ENCODE measurements around the gene TNFAIP8L2.
"Not testable (repeated sequence)": the region's sequence is repeated elsewhere in the genome, so short reads cannot be mapped to it uniquely, and the experiment has no call there.

Gene TNFAIP8L2

DNA sequence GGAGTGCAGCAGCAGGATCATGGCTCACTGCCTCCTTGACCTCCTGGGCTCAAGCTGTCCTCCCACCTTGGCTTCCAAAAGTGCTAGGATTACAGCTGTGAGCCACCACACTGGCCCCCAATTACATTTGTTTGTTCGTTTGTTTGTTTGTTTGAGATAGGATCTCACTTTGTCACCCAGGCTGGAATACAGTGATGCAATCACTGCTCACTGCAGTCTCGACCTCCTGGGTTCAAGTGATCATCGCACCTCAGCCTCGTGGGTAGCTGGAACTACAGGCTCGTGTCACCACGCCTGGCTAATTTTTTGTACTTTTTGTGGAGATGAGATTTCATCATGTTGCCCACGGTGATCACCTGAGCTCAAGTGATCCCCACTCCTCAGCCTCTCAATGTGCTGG lies 35.6 kb downstream of the TNFAIP8L2 start:
- no peak overlapping the region for H3K27ac ChIP-seq (ENCODE audit: low read length)
- no peaks in the 10 kb centered on the region for H3K27me3 ChIP-seq (ENCODE audit: control insufficient read depth in 1 of 2, insufficient read depth in 2 of 2, low read length in 2 of 2)
- peaks cover 16% of the 10 kb centered on the region for H3K4me1 ChIP-seq (ENCODE audit: control insufficient read depth, insufficient read depth, low read length)
- no peak overlapping the region for H3K4me3 ChIP-seq (ENCODE audit: low read length in 2 of 2)
- no peaks in the 10 kb centered on the region for H3K9me3 ChIP-seq (ENCODE audit: control insufficient read depth in 2 of 2, low read length in 2 of 2)
- no peaks in the 10 kb centered on the region for H3K36me3 ChIP-seq (ENCODE audit: control insufficient read depth in 2 of 2, insufficient read depth in 2 of 2, low read length in 2 of 2)
- no peak overlapping the region for H3K9ac ChIP-seq (ENCODE audit: low read length in 2 of 2)

GRCh38 chr1:151193304-151193703 lies 36.9 kb downstream of the TNFAIP8L2 start:
- H3K4me3 ChIP-seq (ENCODE audit: low read length in 2 of 2) = no peak overlapping the region
- peaks cover 19% of the 10 kb centered on the region for H3K4me1 ChIP-seq (ENCODE audit: control insufficient read depth, insufficient read depth, low read length)
- H3K36me3 ChIP-seq (ENCODE audit: control insufficient read depth in 2 of 2, insufficient read depth in 2 of 2, low read length in 2 of 2) = no peaks in the 10 kb centered on the region
- H3K9ac ChIP-seq (ENCODE audit: low read length in 2 of 2) = no peak overlapping the region
- no peaks in the 10 kb centered on the region for H3K27me3 ChIP-seq (ENCODE audit: control insufficient read depth in 1 of 2, insufficient read depth in 2 of 2, low read length in 2 of 2)
- H3K9me3 ChIP-seq (ENCODE audit: control insufficient read depth in 2 of 2, low read length in 2 of 2) = no peaks in the 10 kb centered on the region
- no peak overlapping the region for H3K27ac ChIP-seq (ENCODE audit: low read length)

DNA sequence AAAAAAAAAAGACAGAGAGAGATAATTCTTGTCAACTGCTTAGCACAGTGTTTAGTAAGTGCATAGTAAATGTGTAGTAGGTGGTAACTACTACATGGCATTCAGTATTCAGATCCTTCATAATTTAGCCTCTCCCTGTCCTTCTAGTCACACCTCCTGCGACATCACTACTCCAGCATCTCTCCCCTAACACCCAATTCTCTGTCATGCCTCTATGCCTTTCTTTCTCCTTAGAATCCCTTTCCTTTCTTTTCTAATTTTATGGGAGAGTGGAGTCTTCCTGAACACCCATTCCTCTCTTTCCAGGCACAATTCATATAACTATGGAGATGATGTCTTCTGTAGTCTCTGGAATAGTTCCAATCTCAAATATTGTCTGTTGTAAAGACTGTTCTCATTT lies 37.4 kb downstream of the TNFAIP8L2 start:
- H3K4me1 ChIP-seq (ENCODE audit: control insufficient read depth, insufficient read depth, low read length) = peaks cover 13% of the 10 kb centered on the region
- H3K27ac ChIP-seq (ENCODE audit: low read length) = no peak overlapping the region
- no peaks in the 10 kb centered on the region for H3K27me3 ChIP-seq (ENCODE audit: control insufficient read depth in 1 of 2, insufficient read depth in 2 of 2, low read length in 2 of 2)
- no peaks in the 10 kb centered on the region for H3K36me3 ChIP-seq (ENCODE audit: control insufficient read depth in 2 of 2, insufficient read depth in 2 of 2, low read length in 2 of 2)
- no peak overlapping the region for H3K4me3 ChIP-seq (ENCODE audit: low read length in 2 of 2)
- no peak overlapping the region for H3K9ac ChIP-seq (ENCODE audit: low read length in 2 of 2)
- no peaks in the 10 kb centered on the region for H3K9me3 ChIP-seq (ENCODE audit: control insufficient read depth in 2 of 2, low read length in 2 of 2)

- not testable (repeated sequence) for H3K27ac ChIP-seq (ENCODE audit: low read length); H3K9me3 ChIP-seq (ENCODE audit: control insufficient read depth in 2 of 2, low read length in 2 of 2); H3K27me3 ChIP-seq (ENCODE audit: control insufficient read depth in 1 of 2, insufficient read depth in 2 of 2, low read length in 2 of 2); H3K36me3 ChIP-seq (ENCODE audit: control insufficient read depth in 2 of 2, insufficient read depth in 2 of 2, low read length in 2 of 2); H3K4me3 ChIP-seq (ENCODE audit: low read length in 2 of 2); H3K9ac ChIP-seq (ENCODE audit: low read length in 2 of 2)
- H3K4me1 ChIP-seq (ENCODE audit: control insufficient read depth, insufficient read depth, low read length) = peaks cover 13% of the 10 kb centered on the region
Observed at GRCh38 chr1:151194894-151195594, 38.6 kb downstream of the TNFAIP8L2 start.

DNA sequence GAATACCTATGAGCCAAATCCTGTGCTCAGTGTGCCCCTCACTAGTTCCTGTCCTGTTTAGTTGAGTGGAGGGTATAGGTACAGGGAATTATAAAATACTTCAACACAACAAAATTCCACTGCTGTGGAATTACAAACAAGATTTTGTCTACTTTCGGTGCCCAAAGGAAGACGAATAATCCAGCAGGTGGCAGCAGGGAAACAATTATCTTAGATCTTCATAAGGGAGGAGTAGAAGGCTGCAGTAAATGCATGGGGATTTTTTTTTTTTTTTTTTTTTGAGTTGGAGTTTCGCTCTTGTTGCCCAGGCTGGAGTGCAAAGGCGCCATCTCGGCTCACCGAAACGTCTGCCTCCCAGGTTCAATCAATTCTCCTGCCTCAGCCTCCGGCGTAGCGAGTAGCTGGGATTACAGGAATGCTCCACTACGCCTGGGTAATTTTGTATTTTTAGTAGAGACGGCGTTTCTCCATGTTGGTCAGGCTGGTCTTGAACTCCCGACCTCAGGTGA lies 39.9 kb downstream of the TNFAIP8L2 start:
- no peaks in the 10 kb centered on the region for H3K36me3 ChIP-seq (ENCODE audit: control insufficient read depth in 2 of 2, insufficient read depth in 2 of 2, low read length in 2 of 2)
- H3K27ac ChIP-seq (ENCODE audit: low read length) = no peak overlapping the region
- no peaks in the 10 kb centered on the region for H3K27me3 ChIP-seq (ENCODE audit: control insufficient read depth in 1 of 2, insufficient read depth in 2 of 2, low read length in 2 of 2)
- peak overlapping the region; percentile 8 to 35 for H3K4me3 ChIP-seq (ENCODE audit: low read length in 2 of 2)
- H3K4me1 ChIP-seq (ENCODE audit: control insufficient read depth, insufficient read depth, low read length) = peaks cover 18% of the 10 kb centered on the region
- no peaks in the 10 kb centered on the region for H3K9me3 ChIP-seq (ENCODE audit: control insufficient read depth in 2 of 2, low read length in 2 of 2)
- no peak overlapping the region for H3K9ac ChIP-seq (ENCODE audit: low read length in 2 of 2)

- Histone ChIP-seq H3K36me3 (ENCODE audit: control insufficient read depth in 2 of 2, insufficient read depth in 2 of 2, low read length in 2 of 2) (peaks cover 0 to under 1% of the 10 kb centered on the region in 2 donors), H3K27me3 (ENCODE audit: control insufficient read depth in 1 of 2, insufficient read depth in 2 of 2, low read length in 2 of 2) (no peaks in the 10 kb centered on the region), H3K4me1 (ENCODE audit: control insufficient read depth, insufficient read depth, low read length) (peaks cover 19% of the 10 kb centered on the region), H3K27ac (ENCODE audit: low read length) (peak overlapping the region; percentile 92), H3K9ac (ENCODE audit: low read length in 2 of 2) (peak overlapping the region; percentile 2 to 96), H3K4me3 (ENCODE audit: low read length in 2 of 2) (peak overlapping the region; percentile 97 to 99), H3K9me3 (ENCODE audit: control insufficient read depth in 2 of 2, low read length in 2 of 2) (no peaks in the 10 kb centered on the region)
Observed at GRCh38 chr1:151197863-151198253, 41.4 kb downstream of the TNFAIP8L2 start.

DNA sequence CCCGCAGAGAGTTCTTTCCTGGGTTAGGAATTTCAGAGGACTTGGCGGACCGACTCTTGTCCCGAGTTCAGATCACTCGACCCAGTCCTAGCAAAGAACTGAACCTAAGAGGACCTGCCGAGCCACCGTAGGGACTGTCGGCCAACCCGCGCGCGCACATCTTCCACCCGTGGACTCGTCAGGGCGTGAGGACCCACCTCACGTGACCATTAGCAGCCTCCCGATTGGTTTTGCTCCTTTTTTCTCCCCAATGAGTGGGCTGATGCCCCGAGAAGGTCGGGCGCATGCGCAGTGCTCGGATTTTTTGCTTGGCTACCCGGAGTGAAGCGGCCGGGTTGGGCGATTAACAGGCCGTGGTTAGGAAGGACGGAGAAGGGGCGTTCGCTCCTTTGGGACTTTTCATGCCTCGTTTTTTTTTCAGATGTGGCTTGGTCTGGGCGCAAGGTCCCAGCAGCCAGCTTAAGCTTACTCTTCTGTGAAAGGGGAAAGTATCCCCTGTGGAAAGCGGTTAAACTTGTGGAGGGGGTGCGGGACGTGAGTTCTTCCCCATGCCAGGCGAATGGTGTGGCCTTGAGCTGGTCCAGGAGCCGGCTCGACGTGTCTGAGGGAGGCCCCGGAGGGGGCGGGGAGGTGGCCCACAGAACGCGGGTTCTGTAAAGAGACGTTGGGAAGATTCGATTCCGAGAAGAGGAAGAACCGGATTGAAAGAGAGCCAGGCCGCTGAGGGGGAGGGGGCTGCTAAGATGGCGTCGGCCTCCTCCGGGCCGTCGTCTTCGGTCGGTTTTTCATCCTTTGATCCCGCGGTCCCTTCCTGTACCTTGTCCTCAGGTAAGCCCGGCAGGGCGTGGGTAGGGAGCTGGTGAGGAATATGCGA lies 42.0 kb downstream of the TNFAIP8L2 start, which contains the start of gene PIP5K1A:
Gene PIP5K1A (plus strand): TSS at position 299 of the 874 bp plus-strand sequence. CDS start 445 bp downstream, at position 744.
- H3K4me1 ChIP-seq (ENCODE audit: control insufficient read depth, insufficient read depth, low read length) = peaks cover 19% of the 10 kb centered on the region
- peak within 1 kb of the TSS; percentile 97 to 99 for H3K4me3 ChIP-seq (ENCODE audit: low read length in 2 of 2)
- H3K27ac ChIP-seq (ENCODE audit: low read length) = peak within 1 kb of the TSS; percentile 92
- H3K9me3 ChIP-seq (ENCODE audit: control insufficient read depth in 2 of 2, low read length in 2 of 2) = no peaks in the 10 kb centered on the region
- H3K9ac ChIP-seq (ENCODE audit: low read length in 2 of 2) = peak within 1 kb of the TSS; percentile 95 to 96
- no peaks in the 10 kb centered on the region for H3K27me3 ChIP-seq (ENCODE audit: control insufficient read depth in 1 of 2, insufficient read depth in 2 of 2, low read length in 2 of 2)
- peaks cover 0 to 3% of the 10 kb centered on the region in 2 donors for H3K36me3 ChIP-seq (ENCODE audit: control insufficient read depth in 2 of 2, insufficient read depth in 2 of 2, low read length in 2 of 2)

GRCh38 chr1:151199873-151200581 lies 43.6 kb downstream of the TNFAIP8L2 start:
- no peaks in the 10 kb centered on the region for H3K27me3 ChIP-seq (ENCODE audit: control insufficient read depth in 1 of 2, insufficient read depth in 2 of 2, low read length in 2 of 2)
- peak overlapping the region; percentile 97 to 99 for H3K4me3 ChIP-seq (ENCODE audit: low read length in 2 of 2)
- H3K4me1 ChIP-seq (ENCODE audit: control insufficient read depth, insufficient read depth, low read length) = peaks cover 19% of the 10 kb centered on the region
- peak overlapping the region; percentile 95 to 96 for H3K9ac ChIP-seq (ENCODE audit: low read length in 2 of 2)
- H3K36me3 ChIP-seq (ENCODE audit: control insufficient read depth in 2 of 2, insufficient read depth in 2 of 2, low read length in 2 of 2) = peaks cover 0 to 3% of the 10 kb centered on the region in 2 donors
- H3K27ac ChIP-seq (ENCODE audit: low read length) = no peak overlapping the region
- no peaks in the 10 kb centered on the region for H3K9me3 ChIP-seq (ENCODE audit: control insufficient read depth in 2 of 2, low read length in 2 of 2)

DNA sequence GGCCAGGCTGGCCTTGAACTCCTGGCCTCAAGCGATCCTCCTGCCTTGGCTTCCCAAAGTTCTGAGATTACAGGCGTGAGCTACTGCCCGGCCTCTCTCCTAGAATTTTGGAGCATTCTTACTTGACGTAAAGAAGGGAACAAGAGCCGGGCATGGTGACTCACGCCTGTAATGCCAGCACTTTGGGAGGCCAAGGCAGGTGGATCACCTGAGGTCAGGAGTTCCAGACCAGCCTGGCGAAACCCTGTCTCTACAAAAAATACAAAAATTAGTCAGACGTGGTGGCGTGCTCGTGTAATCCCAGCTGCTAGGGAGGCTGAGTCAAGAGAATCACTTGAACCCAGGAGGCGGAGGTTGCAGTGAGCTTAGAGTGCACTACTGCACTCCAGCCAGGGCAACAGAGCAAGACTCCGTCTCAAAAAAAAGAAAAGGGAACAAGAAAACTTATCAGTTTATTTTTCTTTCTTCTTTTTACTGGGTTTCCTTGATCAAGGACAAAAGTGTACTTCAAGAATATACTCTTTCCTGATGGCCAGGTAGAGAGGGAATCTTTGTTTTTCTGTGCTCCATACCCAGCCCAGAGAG lies 49.0 kb downstream of the TNFAIP8L2 start:
- not testable (repeated sequence) for H3K4me1 ChIP-seq (ENCODE audit: control insufficient read depth, insufficient read depth, low read length); H3K9ac ChIP-seq (ENCODE audit: low read length in 2 of 2); H3K4me3 ChIP-seq (ENCODE audit: low read length in 2 of 2); H3K27ac ChIP-seq (ENCODE audit: low read length); H3K27me3 ChIP-seq (ENCODE audit: control insufficient read depth in 1 of 2, insufficient read depth in 2 of 2, low read length in 2 of 2); H3K9me3 ChIP-seq (ENCODE audit: control insufficient read depth in 2 of 2, low read length in 2 of 2); H3K36me3 ChIP-seq (ENCODE audit: control insufficient read depth in 2 of 2, insufficient read depth in 2 of 2, low read length in 2 of 2)
